Neuron (in vitro differentiated cells): ENCODE measurements around the gene BEND3.
A peak's percentile ranks its signal among the peaks of the same experiment; 100 is the strongest.

Experiments used
- H2AFZ ChIP-seq: one replicate; pipeline ENCODE4 v1.6.1; 2013; ENCODE audit warnings: low read depth, mild to moderate bottlenecking, inconsistent platforms, low read length, moderate library complexity
- H3K27me3 ChIP-seq: one replicate; pipeline ENCODE4 v1.6.1; 2013; ENCODE audit warnings: low read length; ENCODE audit not compliant: insufficient read depth
- H3K36me3 ChIP-seq: one replicate; pipeline ENCODE4 v1.6.1; 2013; ENCODE audit warnings: low read length; ENCODE audit not compliant: insufficient read depth
- H3K4me1 ChIP-seq: one replicate; pipeline ENCODE4 v1.6.1; 2013; ENCODE audit warnings: low read length; ENCODE audit not compliant: insufficient read depth
- H3K4me3 ChIP-seq: 2 replicates; pipeline ENCODE4 v1.5.1; 2013; ENCODE audit warnings: mild to moderate bottlenecking, low read length, moderate library complexity
- H3K9me3 ChIP-seq: one replicate; pipeline ENCODE4 v1.6.1; 2013; ENCODE audit warnings: low read length

BEND3 gene

GRCh38 chr6:107116328-107116892 is 1.1 kb upstream of the BEND3 start:
- Histone ChIP-seq H3K4me3 (peak overlapping the region; percentile 87), H3K36me3 (peaks cover 4% of the 10 kb centered on the region), H3K9me3 (no peaks in the 10 kb centered on the region), H3K4me1 (peaks cover 25% of the 10 kb centered on the region), H2AFZ (peak overlapping the region; percentile 58), H3K27me3 (no peaks in the 10 kb centered on the region)

- H3K4me3 ChIP-seq: peak overlapping the region; percentile 87
- no peaks in the 10 kb centered on the region for H3K9me3 ChIP-seq
- H2AFZ ChIP-seq: peak overlapping the region; percentile 58
- no peaks in the 10 kb centered on the region for H3K27me3 ChIP-seq
- peaks cover 4% of the 10 kb centered on the region for H3K36me3 ChIP-seq
- H3K4me1 ChIP-seq: peaks cover 25% of the 10 kb centered on the region
Observed at GRCh38 chr6:107115695-107116327, 496 bp upstream of the BEND3 start.

- Histone ChIP-seq H3K4me1 (peaks cover 25% of the 10 kb centered on the region), H3K36me3 (peaks cover 4% of the 10 kb centered on the region), H3K4me3 (peak overlapping the region; percentile 87), H2AFZ (peak overlapping the region; percentile 64), H3K9me3 (no peaks in the 10 kb centered on the region), H3K27me3 (no peaks in the 10 kb centered on the region)
Observed at GRCh38 chr6:107114213-107114925, 946 bp downstream of the BEND3 start.

- no peak overlapping the region for H2AFZ ChIP-seq
- H3K4me1 ChIP-seq: peaks cover 20% of the 10 kb centered on the region
- no peaks in the 10 kb centered on the region for H3K9me3 ChIP-seq
- no peak overlapping the region for H3K4me3 ChIP-seq
- H3K36me3 ChIP-seq: peaks cover 4% of the 10 kb centered on the region
- H3K27me3 ChIP-seq: no peaks in the 10 kb centered on the region
Observed at GRCh38 chr6:107110200-107110599, 5.1 kb downstream of the BEND3 start.

- peaks cover 8% of the 10 kb centered on the region for H3K36me3 ChIP-seq
- no peaks in the 10 kb centered on the region for H3K9me3 ChIP-seq
- H3K4me1 ChIP-seq: peaks cover 13% of the 10 kb centered on the region
- H3K4me3 ChIP-seq: no peak overlapping the region
- H3K27me3 ChIP-seq: no peaks in the 10 kb centered on the region
- no peak overlapping the region for H2AFZ ChIP-seq
Observed at GRCh38 chr6:107108201-107108890, 7.0 kb downstream of the BEND3 start.

DNA sequence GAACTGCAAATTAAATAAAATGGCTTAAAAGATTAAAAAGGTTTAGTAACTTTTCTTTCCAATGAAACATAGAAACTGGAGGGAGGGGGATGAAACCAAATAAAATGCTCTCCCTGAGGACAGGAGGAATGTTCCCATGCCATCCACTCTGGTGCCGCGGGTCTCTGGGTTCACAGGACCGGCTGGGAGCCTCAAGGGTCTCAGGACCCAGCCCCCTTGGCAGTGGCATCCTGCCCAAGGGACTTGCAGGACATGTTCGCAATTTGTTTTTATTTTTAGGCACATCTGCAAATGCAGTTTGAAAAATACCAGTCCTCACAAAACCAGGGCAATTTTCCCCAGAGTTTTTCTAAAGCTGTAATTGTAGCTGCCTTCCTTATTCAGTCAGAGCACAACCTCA is 7.5 kb downstream of the BEND3 start:
- Histone ChIP-seq H3K9me3 (no peaks in the 10 kb centered on the region), H3K27me3 (no peaks in the 10 kb centered on the region), H2AFZ (no peak overlapping the region), H3K36me3 (peaks cover 8% of the 10 kb centered on the region), H3K4me1 (peaks cover 15% of the 10 kb centered on the region), H3K4me3 (no peak overlapping the region)

DNA sequence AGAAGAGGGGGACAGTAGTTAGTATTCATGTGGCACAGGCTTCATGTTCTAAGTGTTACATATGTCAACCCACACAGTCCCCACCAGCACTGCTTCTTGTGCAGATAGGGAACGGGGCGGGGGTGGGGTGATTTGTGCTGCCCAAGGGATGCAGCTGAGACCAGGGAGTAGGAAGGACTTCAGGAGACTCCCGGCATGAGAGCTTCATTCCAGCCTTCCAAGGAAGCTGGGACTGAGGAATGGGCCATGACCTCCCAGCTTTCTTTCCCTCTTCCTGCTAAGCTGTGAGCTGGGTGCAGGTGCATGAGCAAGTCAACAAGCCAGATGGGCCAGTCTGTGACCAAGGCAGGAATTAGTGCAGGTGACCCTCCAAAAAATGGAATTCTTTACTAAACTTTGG is 9.2 kb downstream of the BEND3 start:
- no peaks in the 10 kb centered on the region for H3K27me3 ChIP-seq
- peaks cover 4% of the 10 kb centered on the region for H3K36me3 ChIP-seq
- no peak overlapping the region for H3K4me3 ChIP-seq
- no peaks in the 10 kb centered on the region for H3K9me3 ChIP-seq
- H2AFZ ChIP-seq: no peak overlapping the region
- H3K4me1 ChIP-seq: peaks cover 27% of the 10 kb centered on the region

- H3K36me3 ChIP-seq: peaks cover 4% of the 10 kb centered on the region
- no peaks in the 10 kb centered on the region for H3K27me3 ChIP-seq
- no peaks in the 10 kb centered on the region for H3K9me3 ChIP-seq
- peaks cover 27% of the 10 kb centered on the region for H3K4me1 ChIP-seq
- H3K4me3 ChIP-seq: no peak overlapping the region
- no peak overlapping the region for H2AFZ ChIP-seq
Observed at GRCh38 chr6:107105511-107106116, 9.7 kb downstream of the BEND3 start.

- no peak overlapping the region for H3K4me3 ChIP-seq
- peaks cover 27% of the 10 kb centered on the region for H3K4me1 ChIP-seq
- peaks cover 9% of the 10 kb centered on the region for H3K36me3 ChIP-seq
- H3K27me3 ChIP-seq: no peaks in the 10 kb centered on the region
- no peak overlapping the region for H2AFZ ChIP-seq
- no peaks in the 10 kb centered on the region for H3K9me3 ChIP-seq
Observed at GRCh38 chr6:107103082-107103481, 12.2 kb downstream of the BEND3 start.

DNA sequence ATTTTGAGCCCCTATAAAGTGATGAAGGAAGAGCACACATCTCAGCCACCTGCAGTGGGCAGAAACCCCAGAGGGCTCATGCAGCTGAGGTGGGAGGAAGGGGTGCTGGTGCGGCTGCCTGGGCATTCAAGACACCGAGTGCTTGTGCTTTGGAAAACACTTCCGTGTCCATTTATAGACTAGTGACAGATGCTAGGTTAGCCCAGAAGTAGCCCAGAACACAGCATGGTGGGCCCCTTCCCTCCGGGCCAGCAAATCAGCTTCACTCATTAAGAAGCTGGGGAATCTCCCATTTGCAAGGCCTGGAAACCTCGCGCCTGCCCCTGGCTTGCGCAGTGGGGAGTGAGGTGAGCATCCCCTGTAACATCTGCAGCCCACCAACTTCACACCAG is 12.9 kb downstream of the BEND3 start:
- Histone ChIP-seq H3K27me3 (no peaks in the 10 kb centered on the region), H3K4me3 (no peak overlapping the region), H2AFZ (no peak overlapping the region), H3K4me1 (peaks cover 27% of the 10 kb centered on the region), H3K9me3 (no peaks in the 10 kb centered on the region), H3K36me3 (peaks cover 15% of the 10 kb centered on the region)

DNA sequence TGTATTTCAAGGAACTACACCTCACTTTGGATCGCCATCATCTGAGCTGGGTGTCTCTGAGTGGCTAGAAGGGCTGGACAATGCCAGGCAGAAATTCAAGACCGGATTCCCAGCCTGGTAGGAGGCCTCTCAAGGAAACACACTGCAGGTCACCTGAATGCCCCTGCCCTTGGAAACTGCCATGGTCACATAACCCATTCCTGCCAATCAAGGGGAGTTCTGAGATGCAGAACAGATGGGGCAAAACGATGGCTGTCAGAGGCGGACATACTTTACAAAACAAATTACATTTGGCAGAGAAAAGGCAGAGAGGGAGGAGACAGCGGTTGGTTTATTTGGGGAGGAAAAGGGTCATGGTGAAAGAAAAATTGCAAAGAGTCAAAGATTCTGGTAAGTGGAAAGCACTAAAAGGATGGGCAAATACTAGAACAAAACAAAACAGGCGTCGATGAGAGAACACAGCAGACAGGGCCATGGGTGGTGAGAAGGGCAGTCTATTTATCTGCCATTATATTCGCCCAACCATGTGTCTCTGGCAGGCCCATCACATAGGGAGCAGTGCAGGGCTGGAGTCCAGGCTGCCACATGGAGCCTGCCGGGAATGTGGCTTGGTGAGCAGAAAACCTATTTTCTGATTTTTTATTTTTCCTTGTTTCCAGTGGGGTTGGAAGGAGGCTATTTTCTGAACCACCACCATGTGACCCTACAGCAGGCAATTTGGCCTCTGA is 13.5 kb downstream of the BEND3 start:
- Histone ChIP-seq H3K27me3 (no peaks in the 10 kb centered on the region), H3K4me3 (no peak overlapping the region), H3K9me3 (no peaks in the 10 kb centered on the region), H3K4me1 (peaks cover 27% of the 10 kb centered on the region), H3K36me3 (peaks cover 15% of the 10 kb centered on the region), H2AFZ (no peak overlapping the region)

DNA sequence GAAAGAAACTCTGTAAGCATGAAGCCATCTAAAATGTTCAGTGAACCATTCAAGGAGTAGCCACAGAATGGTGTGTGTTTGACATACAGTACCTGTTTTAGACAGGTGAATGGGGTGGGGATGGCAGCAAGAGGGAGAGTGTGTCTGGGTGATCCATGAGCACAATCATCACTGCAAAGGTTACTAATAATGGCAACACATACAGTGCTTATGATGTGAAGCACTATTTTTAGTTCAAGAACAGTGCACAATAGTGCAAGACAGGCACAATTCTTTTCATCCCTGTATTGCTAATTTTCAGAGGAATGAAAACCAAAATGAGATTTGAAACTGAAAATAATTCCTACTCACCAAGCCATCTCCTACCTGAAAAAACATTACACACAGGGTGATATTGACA is 14.1 kb downstream of the BEND3 start:
- Histone ChIP-seq H2AFZ (no peak overlapping the region), H3K27me3 (no peaks in the 10 kb centered on the region), H3K36me3 (peaks cover 20% of the 10 kb centered on the region), H3K4me3 (no peak overlapping the region), H3K9me3 (no peaks in the 10 kb centered on the region), H3K4me1 (peaks cover 24% of the 10 kb centered on the region)
